ENCODE measurements around the gene SIVA1. TPM values are rescaled to one million over a fixed set of nuclear protein-coding genes. Genes with fewer than 3 reads are reported as not detected.

SIVA1 gene
- total and polyA plus RNA-seq, 2 of the 4 experiments (the other 2 are of a cell fraction), result 166 to 184 TPM

DNA sequence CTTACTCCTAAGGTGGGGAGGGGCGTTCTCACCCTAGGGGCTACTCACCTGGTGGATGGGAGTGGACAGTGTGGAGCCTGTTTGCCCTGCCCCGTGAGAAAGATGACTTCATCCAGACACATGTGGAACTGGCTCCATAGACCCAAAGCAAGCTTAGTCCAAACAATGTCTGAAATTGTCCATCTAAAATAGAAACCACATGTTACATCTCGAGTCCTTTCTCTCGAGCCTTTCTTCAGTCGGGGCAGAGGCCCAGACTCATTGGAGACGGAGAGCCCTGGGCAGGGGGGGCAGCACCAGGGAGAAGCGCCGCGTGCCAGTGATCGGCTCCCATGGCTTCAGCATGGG lies 4.3 kb downstream of the SIVA1 start:
- H3K4ac ChIP-seq (ENCODE audit: low read depth, low read length), result no peak overlapping the region
- H3K18ac ChIP-seq (ENCODE audit: low read depth, low read length), result no peak overlapping the region
- H3K27ac ChIP-seq (ENCODE audit: insufficient read depth, low read length), result no peak overlapping the region
- H2BK15ac ChIP-seq (ENCODE audit: low read depth, low read length), result no peak overlapping the region
- no TSS peak for BruUV-seq (replicated peaks)
- in situ Hi-C loops (cut with MboI; ENCODE audit: low sequenced_read_pairs) (no loop called here), dilution Hi-C loops (cut with HindIII; ENCODE audit: low sequenced_read_pairs, unreplicated experiment) (no loop called here), intact Hi-C loops (cut with micrococcal nuclease) (no loop called here)
- no peak overlapping the region for H2AFZ ChIP-seq (replicated peaks; ENCODE audit: low read length, poor library complexity)
- CTCF ChIA-PET, result no interaction called here
- H3K4me1 ChIP-seq (ENCODE audit: control insufficient read depth, insufficient read depth, low read length), result peaks cover 6% of the 10 kb centered on the region; the same call in 1 of the 2 replicates
- no peak overlapping the region for H3K4me2 ChIP-seq (ENCODE audit: low read depth, low read length)
- no peak overlapping the region for H2BK120ac ChIP-seq (ENCODE audit: low read depth, low read length)
- H4K8ac ChIP-seq (ENCODE audit: low read depth in 2 of 2, low read length in 2 of 2), result no peak overlapping the region
- POLR2A ChIA-PET (ENCODE audit: unreplicated experiment), result no interaction called here
- H4K91ac ChIP-seq (ENCODE audit: insufficient read depth, low read depth, low read length), result no peak overlapping the region
- peaks cover 8 to 63% of the 10 kb centered on the region in 2 experiments; a peak in 2 of 4 replicates for H3K79me1 ChIP-seq (ENCODE audit: low read depth in 1 of 2, low read length in 2 of 2)
- 82% methylated on average over 2 of the region's 10 CpGs; no CpG with 5 or more reads in 1 of the 2 experiments for WGBS, 2 experiments (ENCODE audit: extremely low coverage in 2 of 2, insufficient read length in 1 of 2)
- DNase-seq, result no peak
- H3K9ac ChIP-seq (ENCODE audit: low read depth, low read length), result no peak overlapping the region
- H2BK5ac ChIP-seq (ENCODE audit: low read depth, low read length, poor library complexity, severe bottlenecking), result no peak overlapping the region
- peaks cover 56% of the 10 kb centered on the region for H4K20me1 ChIP-seq (ENCODE audit: insufficient read depth, low read length)
- no peak overlapping the region for H3K4me3 ChIP-seq (ENCODE audit: insufficient read depth, low read depth, low read length)
- H3K9me1 ChIP-seq (ENCODE audit: insufficient read depth, low read length), result no peaks in the 10 kb centered on the region
- no peak overlapping the region for H3K23ac ChIP-seq (ENCODE audit: low read depth, low read length)
- no peak for ATAC-seq (ENCODE audit: low read depth)
- no peak overlapping the region for H3K14ac ChIP-seq (replicated peaks; ENCODE audit: low read depth, low read length)
- TF ChIP-seq, protein P1, sequence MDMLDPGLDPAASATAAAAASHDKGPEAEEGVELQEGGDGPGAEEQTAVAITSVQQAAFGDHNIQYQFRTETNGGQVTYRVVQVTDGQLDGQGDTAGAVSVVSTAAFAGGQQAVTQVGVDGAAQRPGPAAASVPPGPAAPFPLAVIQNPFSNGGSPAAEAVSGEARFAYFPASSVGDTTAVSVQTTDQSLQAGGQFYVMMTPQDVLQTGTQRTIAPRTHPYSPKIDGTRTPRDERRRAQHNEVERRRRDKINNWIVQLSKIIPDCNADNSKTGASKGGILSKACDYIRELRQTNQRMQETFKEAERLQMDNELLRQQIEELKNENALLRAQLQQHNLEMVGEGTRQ (IDR thresholded peaks at IDR 0.05; ENCODE audit: low read depth, low read length), result no peak
- H2BK20ac ChIP-seq (ENCODE audit: low read depth, low read length), result no peak overlapping the region
- no peaks in the 10 kb centered on the region for H3K27me3 ChIP-seq (ENCODE audit: control insufficient read depth, insufficient read depth, low read length)
- H3K9me3 ChIP-seq (ENCODE audit: control insufficient read depth, insufficient read depth, low read length), result no peaks in the 10 kb centered on the region
- no peak overlapping the region for H2AK5ac ChIP-seq (ENCODE audit: low read depth, low read length)
- peaks cover 39% of the 10 kb centered on the region for H3K36me3 ChIP-seq (ENCODE audit: control insufficient read depth, insufficient read depth, low read length)
- H2AK9ac ChIP-seq (replicated peaks; ENCODE audit: low read depth, low read length, poor library complexity), result no peak overlapping the region
- no peak overlapping the region for H3K56ac ChIP-seq (ENCODE audit: extremely low read depth, insufficient read depth, low read length)
- no peak overlapping the region for H4K5ac ChIP-seq (ENCODE audit: low read depth, low read length)
